Choroid plexus epithelial cell (primary cell): Measurements from ENCODE around the gene DUSP12.
A peak's percentile ranks its signal among the peaks of the same experiment; 100 is the strongest.

Experiments
- DNase-seq: peaks from one replicate; pipeline ENCODE4 v3.0.0-alpha.2; 2010; ENCODE audit warnings: low read depth
- H3K4me3 ChIP-seq: 2 replicates; pipeline ENCODE4 v1.5.1; 2011; ENCODE audit warnings: low read depth, mild to moderate bottlenecking, control low read depth, low read length, moderate library complexity
- CTCF ChIP-seq: conservative IDR thresholded peaks from 2 replicates; pipeline ENCODE4 v1.5.1; 2011; ENCODE audit warnings: low read depth, mild to moderate bottlenecking, control low read depth, inconsistent platforms, low read length, moderate library complexity

DUSP12 gene

DNA sequence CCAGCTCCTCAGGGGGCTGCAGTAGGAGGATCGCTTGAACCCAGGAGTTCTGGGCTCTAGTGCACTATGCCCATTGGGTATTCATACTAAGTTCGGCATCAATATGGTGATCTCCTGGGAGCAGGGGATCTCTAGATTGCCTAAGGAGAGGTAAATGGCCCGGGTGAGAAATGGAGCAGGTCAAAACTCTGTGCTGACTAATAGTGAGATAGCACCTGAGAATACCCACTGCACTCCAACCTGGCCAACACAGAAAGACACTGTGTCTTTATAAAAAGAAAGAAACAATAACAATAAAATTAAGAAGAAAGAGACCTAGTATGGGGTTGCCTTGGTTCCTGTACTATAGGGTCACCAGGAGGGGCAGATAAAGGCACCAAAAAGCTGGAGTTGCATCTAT is 13.7 kb upstream of the DUSP12 start:
- no peak overlapping the region for H3K4me3 ChIP-seq
- DNase-seq = no peak
- TF ChIP-seq CTCF = no peak

GRCh38 chr1:161736335-161736969 is 13.1 kb upstream of the DUSP12 start:
- DNase-seq = no peak
- no peak overlapping the region for H3K4me3 ChIP-seq
- TF ChIP-seq CTCF = no peak

GRCh38 chr1:161737625-161738024 is 12.0 kb upstream of the DUSP12 start:
- DNase-seq = no peak
- TF ChIP-seq CTCF = no peak

DNA sequence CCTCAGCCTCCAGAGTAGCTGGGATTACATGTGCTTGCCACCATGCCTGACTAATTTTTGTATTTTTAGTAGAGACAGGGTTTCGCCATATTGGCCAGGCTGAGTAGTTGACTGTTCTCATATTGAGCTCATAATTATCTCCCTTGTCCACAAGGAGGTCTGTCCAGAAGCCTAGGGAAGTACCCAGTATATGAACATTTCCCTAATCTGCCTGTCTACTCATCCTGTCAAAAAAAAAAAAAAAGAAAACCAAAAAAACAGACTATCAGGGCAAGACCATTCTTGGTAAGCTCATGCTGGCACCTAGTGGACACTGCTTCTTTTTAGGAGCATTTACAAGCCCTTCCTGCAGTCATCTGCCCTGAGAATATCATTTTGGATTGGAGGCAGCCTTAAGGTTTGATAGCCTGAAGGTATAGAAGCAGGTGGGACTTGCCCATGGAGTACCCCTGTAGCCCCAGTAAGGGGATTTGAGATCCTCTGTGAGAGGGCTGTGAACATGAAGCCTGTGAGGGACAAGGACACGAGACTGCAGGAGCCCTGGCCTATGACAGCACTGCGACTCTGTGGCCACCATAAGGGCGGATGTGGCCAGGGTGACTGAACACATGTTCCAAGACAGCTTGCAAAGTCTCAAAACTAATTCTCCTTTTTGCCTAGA is 10.8 kb upstream of the DUSP12 start:
- no peak overlapping the region for H3K4me3 ChIP-seq
- TF ChIP-seq CTCF = peak; percentile 71
- DNase-seq = peak; percentile 91

More at GRCh38 chr1:161737625-161738024, 12.0 kb upstream of the DUSP12 start:
- no peak overlapping the region for H3K4me3 ChIP-seq

DNA sequence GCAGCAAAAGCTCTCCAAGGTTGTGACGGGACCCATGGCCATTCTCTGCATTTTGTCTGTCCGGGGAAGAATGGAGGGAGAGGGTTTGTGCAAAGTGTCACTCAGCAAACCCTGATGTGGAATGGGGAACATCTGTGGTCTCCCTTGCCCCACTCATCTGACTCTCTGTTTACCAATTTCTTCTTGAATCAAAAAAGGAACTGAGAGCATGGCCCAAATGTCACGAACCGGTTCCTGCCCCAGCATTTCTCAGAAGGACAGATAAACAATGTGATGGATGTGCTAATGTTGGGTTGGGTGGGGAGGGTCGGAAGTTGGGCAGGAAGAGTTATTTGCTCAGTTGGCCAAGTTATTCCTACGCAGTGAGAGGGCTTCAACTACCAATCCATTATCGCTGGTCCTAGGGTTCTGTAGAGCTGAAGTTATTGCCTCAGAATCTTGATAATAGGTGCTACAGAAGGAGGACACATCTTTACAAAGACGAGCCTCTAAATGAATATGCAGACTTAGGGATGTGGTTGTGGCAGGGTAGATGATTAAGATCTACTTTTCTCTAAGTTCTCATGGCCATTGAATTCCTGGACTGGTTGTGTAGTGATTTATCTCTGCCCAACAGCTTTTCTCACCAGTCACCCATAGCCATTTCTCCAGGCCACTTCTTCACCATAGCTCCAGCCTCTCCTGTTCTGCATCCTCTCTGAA is 9.6 kb upstream of the DUSP12 start:
- no peak for TF ChIP-seq CTCF
- DNase-seq = no peak
- no peak overlapping the region for H3K4me3 ChIP-seq

- H3K4me3 ChIP-seq = no peak overlapping the region
- TF ChIP-seq CTCF = no peak
- DNase-seq = no peak
Measured at GRCh38 chr1:161740921-161741320, 8.7 kb upstream of the DUSP12 start.
